Suprapubic skin (tissue), 4 donors: ENCODE measurements around the gene NPDC1. TPM values are rescaled to one million over a fixed set of nuclear protein-coding genes. Genes with fewer than 3 reads are reported as not detected.

ENCODE experiments used
- DNase-seq, 2 donors: peaks; one replicate each; pipeline ENCODE4 v3.0.0-alpha.2; 2019; ENCODE audit warnings: low spot score in 2 of 2
- H3K27ac ChIP-seq: fragments of 200-600 bp; sonication (generic); one replicate; pipeline ENCODE4 v1.5.1; 2019
- H3K27me3 ChIP-seq: fragments of 200-600 bp; sonication (generic); one replicate; pipeline ENCODE4 v1.5.1; 2019
- H3K36me3 ChIP-seq: fragments of 200-600 bp; sonication (generic); one replicate; pipeline ENCODE4 v1.5.1; 2019
- H3K4me1 ChIP-seq: fragments of 200-600 bp; sonication (generic); one replicate; pipeline ENCODE4 v1.5.1; 2019
- H3K4me3 ChIP-seq: fragments of 200-600 bp; sonication (generic); one replicate; pipeline ENCODE4 v1.5.1; 2019; ENCODE audit warnings: mild to moderate bottlenecking
- H3K9me3 ChIP-seq: fragments of 200-600 bp; sonication (generic); one replicate; pipeline ENCODE4 v1.5.1; 2019
- EP300 ChIP-seq: sonication (generic); formaldehyde crosslinking; IDR thresholded peaks from one replicate; pipeline ENCODE4 v1.6.1; 2017; ENCODE audit warnings: antibody characterized with exemption
- POLR2A ChIP-seq, 2 donors: fragments of 450-650 bp; IDR thresholded peaks; one replicate each; pipeline ENCODE4 v1.6.1; 2017; ENCODE audit warnings: antibody characterized with exemption in 2 of 2, mild to moderate bottlenecking in 2 of 2, moderate library complexity in 2 of 2
- POLR2AphosphoS5 ChIP-seq, 3 donors: sonication (generic); formaldehyde crosslinking; IDR thresholded peaks; one replicate each; pipeline ENCODE4 v1.6.1; 2017; ENCODE audit warnings: antibody characterized with exemption in 3 of 3
- WGBS: methylation state at CpG from one replicate; pipeline ENCODE4 v1.1.5; 2018; 5-methylcytosine and 5-hydroxymethylcytosine counted together
- total RNA-seq, 4 donors: library from RNA; depleted of rRNA; stranded (reverse); fragments of >200 nt; gene quantifications; one replicate each; pipeline ENCODE4 v1.1.0, GENCODE V29; 2016
- TF ChIP-seq, protein P1 (sequence below), 2 donors: fragments of 200-600 bp in 1 of 2; fragments of 450-650 bp in 1 of 2; sonication (generic) in 1 of 2; IDR thresholded peaks; one replicate each; pipeline ENCODE4 v1.5.1; 2016 to 2019; ENCODE audit warnings: antibody characterized with exemption in 2 of 2, mild to moderate bottlenecking in 1 of 2, moderate library complexity in 1 of 2

The NPDC1 gene
- total RNA-seq, 4 donors from 2014 or later = 22.2 to 64.0 (median 47.3) TPM

- WGBS = 92% methylated on average over 13 of the region's 36 CpGs
- Histone ChIP-seq H3K9me3 (no peaks in the 10 kb centered on the region), H3K36me3 (peaks cover 77% of the 10 kb centered on the region), H3K4me1 (no peaks in the 10 kb centered on the region), H3K4me3 (no peak overlapping the region), H3K27me3 (no peaks in the 10 kb centered on the region), H3K27ac (no peak overlapping the region)
- no peak for TF ChIP-seq EP300
- no peak for TF ChIP-seq POLR2A (IDR thresholded peaks at IDR 0.05)
- no peak for TF ChIP-seq POLR2AphosphoS5 (IDR thresholded peaks at IDR 0.05)
- TF ChIP-seq, protein P1, sequence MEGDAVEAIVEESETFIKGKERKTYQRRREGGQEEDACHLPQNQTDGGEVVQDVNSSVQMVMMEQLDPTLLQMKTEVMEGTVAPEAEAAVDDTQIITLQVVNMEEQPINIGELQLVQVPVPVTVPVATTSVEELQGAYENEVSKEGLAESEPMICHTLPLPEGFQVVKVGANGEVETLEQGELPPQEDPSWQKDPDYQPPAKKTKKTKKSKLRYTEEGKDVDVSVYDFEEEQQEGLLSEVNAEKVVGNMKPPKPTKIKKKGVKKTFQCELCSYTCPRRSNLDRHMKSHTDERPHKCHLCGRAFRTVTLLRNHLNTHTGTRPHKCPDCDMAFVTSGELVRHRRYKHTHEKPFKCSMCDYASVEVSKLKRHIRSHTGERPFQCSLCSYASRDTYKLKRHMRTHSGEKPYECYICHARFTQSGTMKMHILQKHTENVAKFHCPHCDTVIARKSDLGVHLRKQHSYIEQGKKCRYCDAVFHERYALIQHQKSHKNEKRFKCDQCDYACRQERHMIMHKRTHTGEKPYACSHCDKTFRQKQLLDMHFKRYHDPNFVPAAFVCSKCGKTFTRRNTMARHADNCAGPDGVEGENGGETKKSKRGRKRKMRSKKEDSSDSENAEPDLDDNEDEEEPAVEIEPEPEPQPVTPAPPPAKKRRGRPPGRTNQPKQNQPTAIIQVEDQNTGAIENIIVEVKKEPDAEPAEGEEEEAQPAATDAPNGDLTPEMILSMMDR (IDR thresholded peaks at IDR 0.05) = no peak
- DNase-seq = no peak
These were observed 31.0 kb downstream of the NPDC1 start for GRCh38 chr9:137014776-137015539.

DNA sequence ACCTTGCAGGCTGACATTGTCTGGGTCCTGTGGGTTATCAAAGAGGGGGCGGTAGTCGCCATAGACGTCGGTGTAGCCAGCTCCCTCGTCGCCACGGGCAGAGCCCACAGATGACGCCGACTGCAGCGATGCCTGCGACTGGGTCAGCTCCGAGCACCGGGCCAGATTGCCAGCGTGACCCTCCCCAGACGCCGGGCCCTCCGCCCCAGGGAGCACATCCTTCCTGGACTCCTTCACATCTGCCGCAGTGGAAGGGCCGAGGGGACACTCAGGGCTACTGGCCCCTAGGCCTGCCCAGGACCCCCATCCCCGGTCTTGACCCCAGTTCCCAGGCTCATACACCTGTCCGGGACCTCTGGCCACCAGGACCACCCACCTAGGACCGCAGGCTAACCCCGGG, 31.8 kb downstream of the NPDC1 start:
- H3K27me3 ChIP-seq = no peaks in the 10 kb centered on the region
- no peaks in the 10 kb centered on the region for H3K9me3 ChIP-seq
- H3K4me3 ChIP-seq = no peak overlapping the region
- no peak for DNase-seq
- TF ChIP-seq POLR2A (IDR thresholded peaks at IDR 0.05) = no peak
- TF ChIP-seq, protein P1 (IDR thresholded peaks at IDR 0.05) = no peak
- TF ChIP-seq EP300 = no peak
- no peak for TF ChIP-seq POLR2AphosphoS5 (IDR thresholded peaks at IDR 0.05)
- no peak overlapping the region for H3K27ac ChIP-seq
- 89% methylated on average over 16 of the region's 23 CpGs for WGBS
- H3K4me1 ChIP-seq = no peaks in the 10 kb centered on the region
- H3K36me3 ChIP-seq = peaks cover 85% of the 10 kb centered on the region

DNA sequence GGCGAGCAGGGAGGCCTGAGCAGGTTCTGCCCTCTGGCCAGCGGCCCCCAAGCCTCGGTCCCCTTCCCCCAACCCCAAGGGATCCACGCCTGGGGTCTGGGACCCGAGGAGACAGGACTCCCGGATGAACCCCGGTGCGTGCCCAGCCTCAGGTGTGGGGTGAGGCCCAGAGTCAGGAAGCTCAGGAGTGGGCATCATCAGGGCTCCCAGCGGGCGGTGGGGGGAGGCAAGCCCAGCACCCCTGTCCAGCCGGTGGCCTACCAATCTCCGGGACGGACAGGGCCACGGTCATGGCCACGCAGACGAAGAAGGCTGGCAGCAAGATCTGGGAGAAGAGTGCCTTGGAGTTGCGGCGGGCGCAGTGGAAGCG, 32.4 kb downstream of the NPDC1 start:
- no peaks in the 10 kb centered on the region for H3K9me3 ChIP-seq
- no peak for DNase-seq
- WGBS = 95% methylated on average over 15 of the region's 20 CpGs
- no peaks in the 10 kb centered on the region for H3K4me1 ChIP-seq
- TF ChIP-seq POLR2A (IDR thresholded peaks at IDR 0.05) = no peak
- TF ChIP-seq, protein P1 (IDR thresholded peaks at IDR 0.05) = no peak
- TF ChIP-seq EP300 = no peak
- TF ChIP-seq POLR2AphosphoS5 (IDR thresholded peaks at IDR 0.05) = no peak
- peaks cover 85% of the 10 kb centered on the region for H3K36me3 ChIP-seq
- no peak overlapping the region for H3K27ac ChIP-seq
- H3K27me3 ChIP-seq = no peaks in the 10 kb centered on the region
- no peak overlapping the region for H3K4me3 ChIP-seq

GRCh38 chr9:137012694-137013570, 33.0 kb downstream of the NPDC1 start:
- no peaks in the 10 kb centered on the region for H3K4me1 ChIP-seq
- no peak overlapping the region for H3K4me3 ChIP-seq
- H3K27ac ChIP-seq = no peak overlapping the region
- H3K36me3 ChIP-seq = peaks cover 87% of the 10 kb centered on the region
- DNase-seq = no peak
- WGBS = 92% methylated on average over 20 of the region's 67 CpGs
- no peaks in the 10 kb centered on the region for H3K9me3 ChIP-seq
- no peak for TF ChIP-seq POLR2AphosphoS5 (IDR thresholded peaks at IDR 0.05)
- no peaks in the 10 kb centered on the region for H3K27me3 ChIP-seq

DNA sequence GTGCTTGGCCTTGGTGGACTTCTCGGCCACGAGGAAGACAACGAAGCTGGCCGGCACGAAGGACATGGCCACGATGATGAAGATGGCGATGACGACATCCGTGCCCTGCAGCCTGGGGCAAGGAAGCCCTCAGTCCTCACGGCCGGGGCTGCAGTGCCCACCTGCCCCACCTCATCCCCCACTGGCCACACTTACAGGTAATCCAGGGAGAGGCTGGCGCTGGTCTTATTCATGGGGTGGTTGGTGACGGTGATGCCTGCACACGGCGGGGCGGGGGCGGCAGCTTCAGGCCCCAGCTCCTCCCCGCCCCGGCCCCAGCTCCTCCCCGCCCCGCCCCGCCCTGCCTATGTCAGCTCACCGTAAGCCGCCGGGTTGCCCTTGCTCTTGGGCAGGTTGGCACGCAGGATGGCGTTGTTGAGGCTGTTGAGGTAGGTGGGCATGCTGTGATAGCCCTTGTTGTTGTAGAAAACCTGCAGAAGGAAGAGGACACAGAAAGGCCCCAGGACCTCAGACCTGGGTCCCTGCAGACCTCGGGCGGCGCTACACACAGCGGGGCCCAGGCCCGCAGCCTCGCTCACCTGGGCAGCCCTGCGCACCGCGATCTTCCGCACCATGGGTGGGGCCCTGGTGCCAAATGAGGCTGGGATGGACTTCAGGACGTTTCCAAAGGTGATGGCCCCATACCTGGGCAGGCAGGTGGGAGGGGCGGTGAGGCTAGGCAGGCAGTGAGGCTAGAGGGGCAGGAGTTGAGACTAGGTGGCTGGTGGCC, 33.9 kb downstream of the NPDC1 start:
- no peaks in the 10 kb centered on the region for H3K27me3 ChIP-seq
- H3K27ac ChIP-seq = no peak overlapping the region
- peaks cover 84% of the 10 kb centered on the region for H3K36me3 ChIP-seq
- no peaks in the 10 kb centered on the region for H3K4me1 ChIP-seq
- TF ChIP-seq POLR2A (IDR thresholded peaks at IDR 0.05) (no peak), EP300 (no peak), POLR2AphosphoS5 (IDR thresholded peaks at IDR 0.05) (no peak)
- TF ChIP-seq, protein P1 (IDR thresholded peaks at IDR 0.05) = no peak
- DNase-seq = no peak
- no peaks in the 10 kb centered on the region for H3K9me3 ChIP-seq
- no CpG with 5 or more reads among the region's 39 CpGs for WGBS
- no peak overlapping the region for H3K4me3 ChIP-seq
